Measurements from ENCODE around the gene CD200R1. TPM values are rescaled to one million over a fixed set of nuclear protein-coding genes. Genes with fewer than 3 reads are reported as not detected.

CD200R1 gene
- total and polyA plus RNA-seq, 2 of the 13 experiments (the other 11 are each of a cell fraction or from before 2014, with no cell fraction given) = 0.04 TPM; not detected in 1

DNA sequence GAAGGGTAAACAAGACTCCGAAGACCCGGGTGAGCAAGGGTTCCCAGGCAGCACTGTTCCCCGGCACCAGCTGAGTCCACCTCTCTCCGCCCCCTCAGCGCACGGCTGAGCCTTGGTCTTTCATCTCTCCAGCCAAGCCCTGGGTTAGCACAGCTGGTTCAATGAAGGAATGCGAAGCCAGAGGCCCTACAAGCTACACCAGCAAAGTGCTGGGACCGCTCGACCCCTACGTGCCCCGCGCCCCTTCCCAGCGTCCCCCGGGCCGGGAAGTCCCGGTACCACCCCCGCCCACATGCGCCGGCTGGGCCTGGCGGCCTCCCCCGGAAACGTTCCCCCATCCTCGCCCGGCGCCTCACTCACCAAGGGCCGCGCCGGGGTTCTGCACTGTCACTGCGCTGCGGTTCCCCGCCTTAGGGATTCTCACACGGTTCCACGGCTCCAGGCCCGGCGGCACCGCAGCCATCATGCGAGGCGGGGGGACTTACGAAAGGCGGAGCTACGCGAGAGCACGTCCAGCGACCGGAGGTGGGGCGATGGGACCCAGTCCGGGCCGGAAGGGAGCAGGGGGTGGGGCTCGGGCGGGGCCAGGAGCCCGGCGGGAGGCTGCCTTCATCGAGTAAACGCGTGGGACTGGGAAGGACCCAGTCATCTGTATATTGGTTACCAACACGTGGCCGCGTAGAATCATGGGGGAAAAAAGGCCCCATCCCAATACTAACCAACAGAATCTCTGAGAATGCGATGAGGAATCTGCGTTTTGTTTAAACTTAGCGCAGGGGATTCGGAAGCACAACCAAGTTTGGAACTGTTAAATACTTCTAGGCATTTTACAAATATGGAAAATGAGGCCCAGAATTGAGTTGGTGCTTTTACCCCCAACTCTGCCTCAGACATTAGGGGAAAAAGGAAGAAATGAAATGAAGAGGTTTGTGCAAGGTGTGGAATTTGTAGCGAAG, 44.6 kb upstream of the CD200R1 start (continued):
- TF ChIP-seq, protein P1, sequence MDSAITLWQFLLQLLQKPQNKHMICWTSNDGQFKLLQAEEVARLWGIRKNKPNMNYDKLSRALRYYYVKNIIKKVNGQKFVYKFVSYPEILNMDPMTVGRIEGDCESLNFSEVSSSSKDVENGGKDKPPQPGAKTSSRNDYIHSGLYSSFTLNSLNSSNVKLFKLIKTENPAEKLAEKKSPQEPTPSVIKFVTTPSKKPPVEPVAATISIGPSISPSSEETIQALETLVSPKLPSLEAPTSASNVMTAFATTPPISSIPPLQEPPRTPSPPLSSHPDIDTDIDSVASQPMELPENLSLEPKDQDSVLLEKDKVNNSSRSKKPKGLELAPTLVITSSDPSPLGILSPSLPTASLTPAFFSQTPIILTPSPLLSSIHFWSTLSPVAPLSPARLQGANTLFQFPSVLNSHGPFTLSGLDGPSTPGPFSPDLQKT (CRISPR knock-in tag; IDR thresholded peaks at IDR 0.05; ENCODE audit: borderline replicate concordance) = no peak
- TF ChIP-seq, protein P2, sequence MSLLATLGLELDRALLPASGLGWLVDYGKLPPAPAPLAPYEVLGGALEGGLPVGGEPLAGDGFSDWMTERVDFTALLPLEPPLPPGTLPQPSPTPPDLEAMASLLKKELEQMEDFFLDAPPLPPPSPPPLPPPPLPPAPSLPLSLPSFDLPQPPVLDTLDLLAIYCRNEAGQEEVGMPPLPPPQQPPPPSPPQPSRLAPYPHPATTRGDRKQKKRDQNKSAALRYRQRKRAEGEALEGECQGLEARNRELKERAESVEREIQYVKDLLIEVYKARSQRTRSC (CRISPR knock-in tag; IDR thresholded peaks at IDR 0.05; ENCODE audit: low read depth) = no peak; the same call in 1 of the 2 replicates
- TF ChIP-seq ZNF138 (CRISPR knock-in tag; IDR thresholded peaks at IDR 0.05; ENCODE audit: low read depth) (peak; percentile 83; the same call in 1 of the 2 replicates), ZNF225 (CRISPR knock-in tag; IDR thresholded peaks at IDR 0.05) (peak; percentile 86), RFXAP (CRISPR knock-in tag; IDR thresholded peaks at IDR 0.05; ENCODE audit: borderline replicate concordance) (peak; percentile 55), NONO (IDR thresholded peaks at IDR 0.05) (no peak), NONO (CRISPR knock-in tag; conservative IDR thresholded peaks at IDR 0.05) (peak; percentile 97), REL (CRISPR knock-in tag; conservative IDR thresholded peaks at IDR 0.05) (peak; percentile 87; the same call in 1 of the 2 replicates), ZNF75D (CRISPR knock-in tag; IDR thresholded peaks at IDR 0.05; ENCODE audit: borderline replicate concordance) (no peak), ZNF292 (CRISPR knock-in tag; IDR thresholded peaks at IDR 0.05; ENCODE audit: borderline replicate concordance, low read depth) (no peak), GFI1 (CRISPR knock-in tag; IDR thresholded peaks at IDR 0.05; ENCODE audit: borderline replicate concordance) (peak; percentile 50; the same call in 1 of the 2 replicates), GPN1 (CRISPR knock-in tag; IDR thresholded peaks at IDR 0.05; ENCODE audit: borderline replicate concordance) (no peak), GTF2F1 (IDR thresholded peaks at IDR 0.05; ENCODE audit: low read length) (no peak)
- TF ChIP-seq, protein P3, sequence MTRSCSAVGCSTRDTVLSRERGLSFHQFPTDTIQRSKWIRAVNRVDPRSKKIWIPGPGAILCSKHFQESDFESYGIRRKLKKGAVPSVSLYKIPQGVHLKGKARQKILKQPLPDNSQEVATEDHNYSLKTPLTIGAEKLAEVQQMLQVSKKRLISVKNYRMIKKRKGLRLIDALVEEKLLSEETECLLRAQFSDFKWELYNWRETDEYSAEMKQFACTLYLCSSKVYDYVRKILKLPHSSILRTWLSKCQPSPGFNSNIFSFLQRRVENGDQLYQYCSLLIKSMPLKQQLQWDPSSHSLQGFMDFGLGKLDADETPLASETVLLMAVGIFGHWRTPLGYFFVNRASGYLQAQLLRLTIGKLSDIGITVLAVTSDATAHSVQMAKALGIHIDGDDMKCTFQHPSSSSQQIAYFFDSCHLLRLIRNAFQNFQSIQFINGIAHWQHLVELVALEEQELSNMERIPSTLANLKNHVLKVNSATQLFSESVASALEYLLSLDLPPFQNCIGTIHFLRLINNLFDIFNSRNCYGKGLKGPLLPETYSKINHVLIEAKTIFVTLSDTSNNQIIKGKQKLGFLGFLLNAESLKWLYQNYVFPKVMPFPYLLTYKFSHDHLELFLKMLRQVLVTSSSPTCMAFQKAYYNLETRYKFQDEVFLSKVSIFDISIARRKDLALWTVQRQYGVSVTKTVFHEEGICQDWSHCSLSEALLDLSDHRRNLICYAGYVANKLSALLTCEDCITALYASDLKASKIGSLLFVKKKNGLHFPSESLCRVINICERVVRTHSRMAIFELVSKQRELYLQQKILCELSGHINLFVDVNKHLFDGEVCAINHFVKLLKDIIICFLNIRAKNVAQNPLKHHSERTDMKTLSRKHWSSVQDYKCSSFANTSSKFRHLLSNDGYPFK (CRISPR knock-in tag; IDR thresholded peaks at IDR 0.05; ENCODE audit: borderline replicate concordance) = peak; percentile 93
- TF ChIP-seq, protein P4, sequence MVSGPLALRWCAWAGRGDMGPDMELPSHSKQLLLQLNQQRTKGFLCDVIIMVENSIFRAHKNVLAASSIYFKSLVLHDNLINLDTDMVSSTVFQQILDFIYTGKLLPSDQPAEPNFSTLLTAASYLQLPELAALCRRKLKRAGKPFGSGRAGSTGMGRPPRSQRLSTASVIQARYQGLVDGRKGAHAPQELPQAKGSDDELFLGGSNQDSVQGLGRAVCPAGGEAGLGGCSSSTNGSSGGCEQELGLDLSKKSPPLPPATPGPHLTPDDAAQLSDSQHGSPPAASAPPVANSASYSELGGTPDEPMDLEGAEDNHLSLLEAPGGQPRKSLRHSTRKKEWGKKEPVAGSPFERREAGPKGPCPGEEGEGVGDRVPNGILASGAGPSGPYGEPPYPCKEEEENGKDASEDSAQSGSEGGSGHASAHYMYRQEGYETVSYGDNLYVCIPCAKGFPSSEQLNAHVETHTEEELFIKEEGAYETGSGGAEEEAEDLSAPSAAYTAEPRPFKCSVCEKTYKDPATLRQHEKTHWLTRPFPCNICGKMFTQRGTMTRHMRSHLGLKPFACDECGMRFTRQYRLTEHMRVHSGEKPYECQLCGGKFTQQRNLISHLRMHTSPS (CRISPR knock-in tag; IDR thresholded peaks at IDR 0.05; ENCODE audit: low read depth) = no peak
- TF ChIP-seq, protein P5, sequence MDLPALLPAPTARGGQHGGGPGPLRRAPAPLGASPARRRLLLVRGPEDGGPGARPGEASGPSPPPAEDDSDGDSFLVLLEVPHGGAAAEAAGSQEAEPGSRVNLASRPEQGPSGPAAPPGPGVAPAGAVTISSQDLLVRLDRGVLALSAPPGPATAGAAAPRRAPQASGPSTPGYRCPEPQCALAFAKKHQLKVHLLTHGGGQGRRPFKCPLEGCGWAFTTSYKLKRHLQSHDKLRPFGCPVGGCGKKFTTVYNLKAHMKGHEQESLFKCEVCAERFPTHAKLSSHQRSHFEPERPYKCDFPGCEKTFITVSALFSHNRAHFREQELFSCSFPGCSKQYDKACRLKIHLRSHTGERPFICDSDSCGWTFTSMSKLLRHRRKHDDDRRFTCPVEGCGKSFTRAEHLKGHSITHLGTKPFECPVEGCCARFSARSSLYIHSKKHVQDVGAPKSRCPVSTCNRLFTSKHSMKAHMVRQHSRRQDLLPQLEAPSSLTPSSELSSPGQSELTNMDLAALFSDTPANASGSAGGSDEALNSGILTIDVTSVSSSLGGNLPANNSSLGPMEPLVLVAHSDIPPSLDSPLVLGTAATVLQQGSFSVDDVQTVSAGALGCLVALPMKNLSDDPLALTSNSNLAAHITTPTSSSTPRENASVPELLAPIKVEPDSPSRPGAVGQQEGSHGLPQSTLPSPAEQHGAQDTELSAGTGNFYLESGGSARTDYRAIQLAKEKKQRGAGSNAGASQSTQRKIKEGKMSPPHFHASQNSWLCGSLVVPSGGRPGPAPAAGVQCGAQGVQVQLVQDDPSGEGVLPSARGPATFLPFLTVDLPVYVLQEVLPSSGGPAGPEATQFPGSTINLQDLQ (CRISPR knock-in tag; IDR thresholded peaks at IDR 0.05) = peak; percentile 65; the same call in 1 of the 2 replicates
- TF ChIP-seq, protein P6, sequence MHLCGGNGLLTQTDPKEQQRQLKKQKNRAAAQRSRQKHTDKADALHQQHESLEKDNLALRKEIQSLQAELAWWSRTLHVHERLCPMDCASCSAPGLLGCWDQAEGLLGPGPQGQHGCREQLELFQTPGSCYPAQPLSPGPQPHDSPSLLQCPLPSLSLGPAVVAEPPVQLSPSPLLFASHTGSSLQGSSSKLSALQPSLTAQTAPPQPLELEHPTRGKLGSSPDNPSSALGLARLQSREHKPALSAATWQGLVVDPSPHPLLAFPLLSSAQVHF (CRISPR knock-in tag; IDR thresholded peaks at IDR 0.05) = peak; percentile 86

Measured in HepG2 (cell line).